ENCODE results near the gene PDIK1L.

The PDIK1L gene

GRCh38 chr1:26111530-26112406, at the start of gene PDIK1L:
Gene PDIK1L (plus strand): TSS chr1:26111824. CDS start chr1:26114309, 2,485 bp downstream.
- peak; percentile 94 for DNase-seq
- H3K36me3 ChIP-seq, result peaks cover 40% of the 10 kb centered on the region
- no peak for TF ChIP-seq CTCF (IDR thresholded peaks at IDR 0.05; ENCODE audit: low read depth, low read length)
- peak within 1 kb of the TSS; percentile 97 for H3K27ac ChIP-seq
- H3K27me3 ChIP-seq (ENCODE audit: insufficient read depth, low read depth, severe bottlenecking), result no peaks in the 10 kb centered on the region
- H3K9me3 ChIP-seq (ENCODE audit: severe bottlenecking), result no peaks in the 10 kb centered on the region
- peak within 1 kb of the TSS; percentile 72 for H3K4me3 ChIP-seq (ENCODE audit: low read depth, low read length)

GRCh38 chr1:26064553-26064952, 47.1 kb upstream of the PDIK1L start:
- Histone ChIP-seq H3K27me3 (ENCODE audit: insufficient read depth, low read depth, severe bottlenecking) (no peaks in the 10 kb centered on the region), H3K4me3 (ENCODE audit: low read depth, low read length) (no peak overlapping the region), H3K36me3 (no peaks in the 10 kb centered on the region), H3K27ac (no peak overlapping the region), H3K9me3 (ENCODE audit: severe bottlenecking) (no peaks in the 10 kb centered on the region)
- TF ChIP-seq CTCF (IDR thresholded peaks at IDR 0.05; ENCODE audit: low read depth, low read length), result no peak
- DNase-seq, result no peak

GRCh38 chr1:26066160-26066559, 45.5 kb upstream of the PDIK1L start:
- no peak for TF ChIP-seq CTCF (IDR thresholded peaks at IDR 0.05; ENCODE audit: low read depth, low read length)
- Histone ChIP-seq H3K27ac (no peak overlapping the region), H3K36me3 (no peaks in the 10 kb centered on the region), H3K27me3 (ENCODE audit: insufficient read depth, low read depth, severe bottlenecking) (no peaks in the 10 kb centered on the region), H3K4me3 (ENCODE audit: low read depth, low read length) (no peak overlapping the region), H3K9me3 (ENCODE audit: severe bottlenecking) (no peaks in the 10 kb centered on the region)
- peak; percentile 22 for DNase-seq

GRCh38 chr1:26066857-26067256, 44.8 kb upstream of the PDIK1L start:
- no peaks in the 10 kb centered on the region for H3K9me3 ChIP-seq (ENCODE audit: severe bottlenecking)
- H3K27ac ChIP-seq, result no peak overlapping the region
- H3K4me3 ChIP-seq (ENCODE audit: low read depth, low read length), result no peak overlapping the region
- no peak for TF ChIP-seq CTCF (IDR thresholded peaks at IDR 0.05; ENCODE audit: low read depth, low read length)
- H3K27me3 ChIP-seq (ENCODE audit: insufficient read depth, low read depth, severe bottlenecking), result no peaks in the 10 kb centered on the region
- DNase-seq, result no peak
- H3K36me3 ChIP-seq, result no peaks in the 10 kb centered on the region

- Histone ChIP-seq H3K9me3 (ENCODE audit: severe bottlenecking) (no peaks in the 10 kb centered on the region), H3K27ac (no peak within 1 kb of the TSS), H3K36me3 (no peaks in the 10 kb centered on the region), H3K4me3 (ENCODE audit: low read depth, low read length) (no peak within 1 kb of the TSS), H3K27me3 (ENCODE audit: insufficient read depth, low read depth, severe bottlenecking) (no peaks in the 10 kb centered on the region)
- DNase-seq, result no peak
- no peak for TF ChIP-seq CTCF (IDR thresholded peaks at IDR 0.05; ENCODE audit: low read depth, low read length)
Measured at GRCh38 chr1:26067432-26067911, 44.2 kb upstream of the PDIK1L start, which contains the start of gene TRIM63. Gene TRIM63 (minus strand): TSS chr1:26067630. CDS start chr1:26067494, 136 bp downstream.
